ENCODE data around the gene AURKB.

- TF ChIP-seq POLR2A (IDR thresholded peaks at IDR 0.05; ENCODE audit: low read depth, low read length) (no peak), CTCF (conservative IDR thresholded peaks at IDR 0.05; ENCODE audit: low read depth, low read length) (no peak)
Observed at GRCh38 chr17:8212312-8213180, 2.2 kb upstream of the AURKB start.
